OCI-LY3 (cell line): ENCODE results near the gene C1QTNF6.

Experiments
- CTCF ChIP-seq: fragments of 200-600, 300-600 bp; sonication (generic); IDR thresholded peaks from 2 replicates; pipeline ENCODE4 v1.5.1; 2014; ENCODE audit warnings: antibody characterized with exemption, low read length, low read depth
- EZH2phosphoT487 ChIP-seq: fragments of 200-600 bp; shearing (Covaris generic); IDR thresholded peaks from 2 replicates; pipeline ENCODE4 v1.6.1; 2018; ENCODE audit warnings: antibody characterized with exemption, mixed run types, low read depth

GRCh38 chr22:37137903-37138665 is 50.0 kb downstream of the C1QTNF6 start:
- TF ChIP-seq CTCF (no peak), EZH2phosphoT487 (no peak)
